Embryonic facial prominence (tissue), 1 donor: ENCODE measurements around the gene MYO15B.
A peak's percentile ranks its signal among the peaks of the same experiment; 100 is the strongest.
"Not testable (repeated sequence)": the region's sequence is repeated elsewhere in the genome, so short reads cannot be mapped to it uniquely, and the experiment has no call there.

Source experiments
- DNase-seq: peaks from one replicate; pipeline ENCODE4 v3.0.0-alpha.2; 2016; ENCODE audit errors: extremely low spot score

Gene MYO15B

GRCh38 chr17:75575728-75576127 is 11.9 kb upstream of the MYO15B start:
- no peak for DNase-seq

DNA sequence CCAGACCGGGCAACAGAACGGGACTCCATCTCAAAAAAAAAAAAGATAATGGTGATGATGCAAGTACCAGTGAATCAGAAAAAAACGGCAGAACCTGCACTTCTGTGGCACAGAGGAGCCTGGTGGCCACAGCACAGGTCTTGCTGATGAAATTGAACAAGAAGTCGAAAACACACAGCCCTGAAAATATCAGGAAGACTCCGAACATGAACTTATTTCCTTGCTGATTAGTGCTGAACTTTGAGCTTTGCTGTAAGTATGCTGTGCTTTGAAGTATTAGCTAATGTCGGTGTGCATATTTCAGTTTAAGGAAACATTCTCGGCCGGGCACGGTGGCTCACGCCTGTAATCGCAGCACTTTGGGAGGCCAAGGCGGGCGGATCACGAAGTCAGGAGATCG is 10.9 kb upstream of the MYO15B start:
- DNase-seq, result no peak

- DNase-seq, result not testable (repeated sequence)
These were observed 6.4 kb upstream of the MYO15B start for GRCh38 chr17:75581121-75581725.

GRCh38 chr17:75583197-75583596 is 4.4 kb upstream of the MYO15B start:
- DNase-seq, result not testable (repeated sequence)

- no peak for DNase-seq
These were observed 2.8 kb upstream of the MYO15B start for GRCh38 chr17:75584849-75585175.

- DNase-seq, result no peak
These were observed 1.0 kb downstream of the MYO15B start for GRCh38 chr17:75588596-75589011.

DNA sequence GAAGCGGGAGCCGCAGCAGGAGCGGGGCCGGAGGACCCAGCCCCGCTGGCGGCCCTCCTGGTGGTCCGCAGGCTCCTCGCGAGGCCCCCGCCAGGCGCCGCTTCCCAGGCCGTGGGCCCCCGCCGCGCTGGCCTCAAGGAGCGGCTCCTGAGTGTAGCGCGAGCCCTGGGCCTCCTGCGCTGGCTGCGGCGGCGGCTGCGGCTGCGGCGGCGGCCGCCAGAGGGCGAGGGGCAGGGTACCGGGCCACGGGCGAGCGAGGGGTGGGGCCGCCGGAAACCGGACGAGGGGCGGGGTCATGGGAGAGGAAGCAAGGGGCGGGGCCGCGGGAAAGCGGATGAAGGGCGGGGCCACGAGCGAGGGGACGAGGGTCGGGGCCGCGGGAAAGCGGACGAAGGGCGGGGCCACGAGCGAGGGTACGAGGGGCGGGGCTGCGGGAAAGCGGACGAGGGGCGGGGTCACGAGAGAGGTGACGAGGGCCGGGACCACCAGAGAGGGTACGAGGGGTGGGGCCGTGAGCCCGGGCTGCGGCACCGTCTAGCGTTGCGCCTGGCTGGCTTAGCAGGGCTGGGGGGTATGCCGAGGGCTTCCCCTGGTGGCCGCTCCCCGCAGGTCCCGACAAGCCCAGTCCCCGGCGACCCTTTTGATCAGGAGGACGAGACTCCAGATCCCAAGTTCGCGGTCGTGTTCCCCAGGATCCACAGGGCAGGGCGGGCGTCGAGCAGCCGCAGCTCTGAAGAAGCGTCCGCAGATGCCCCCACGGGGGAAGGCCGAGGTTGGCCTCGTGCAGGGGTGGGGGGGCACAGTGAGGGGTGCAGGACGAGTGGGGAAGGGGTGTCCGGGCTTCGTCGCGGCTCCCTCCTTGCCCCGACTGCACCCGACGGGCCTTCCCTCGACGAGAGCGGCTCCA is 1.7 kb downstream of the MYO15B start:
- peak; percentile 71 for DNase-seq

DNA sequence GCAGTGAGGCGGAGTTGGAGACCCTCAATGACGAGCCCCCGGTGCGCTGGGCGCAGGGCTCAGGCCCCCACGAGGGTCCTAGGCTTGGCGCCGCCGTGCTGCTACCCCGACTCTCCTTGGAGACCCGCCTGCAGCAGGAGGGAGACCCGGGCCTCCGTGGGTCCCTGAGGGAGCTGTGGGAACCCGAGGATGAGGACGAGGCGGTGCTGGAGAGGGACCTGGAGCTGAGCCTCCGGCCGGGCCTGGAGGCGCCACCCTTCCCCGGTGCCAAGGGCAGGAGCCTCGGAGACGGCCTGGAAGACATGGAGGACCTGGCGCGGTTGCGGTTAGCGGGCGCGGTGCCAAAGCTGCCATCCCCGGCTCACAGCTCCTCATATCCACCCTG is 2.3 kb downstream of the MYO15B start:
- DNase-seq, result no peak

DNA sequence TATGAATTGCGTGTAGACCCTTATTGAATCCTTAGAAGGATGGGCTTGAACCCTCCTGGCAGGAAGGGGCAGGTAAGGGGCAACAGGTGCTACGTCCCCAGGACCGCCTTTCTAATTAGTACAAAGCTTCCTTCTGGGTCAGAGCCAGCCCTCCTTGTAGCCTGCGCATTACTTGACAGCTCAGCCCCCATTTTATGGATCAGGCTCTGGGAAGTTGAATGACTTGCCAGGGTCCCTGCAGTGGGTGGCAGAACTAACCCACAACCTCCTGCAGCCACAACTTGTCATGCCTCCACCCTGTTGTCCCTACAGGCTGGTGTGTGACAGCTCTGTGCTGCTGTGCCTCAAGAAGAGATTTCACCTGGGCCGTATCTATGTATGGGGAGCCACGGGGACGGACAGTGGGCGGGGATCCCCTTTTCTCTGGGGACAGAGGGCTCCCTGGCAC is 2.7 kb downstream of the MYO15B start:
- DNase-seq, result no peak

- no peak for DNase-seq
These were observed 3.5 kb downstream of the MYO15B start for GRCh38 chr17:75590849-75591721.

DNA sequence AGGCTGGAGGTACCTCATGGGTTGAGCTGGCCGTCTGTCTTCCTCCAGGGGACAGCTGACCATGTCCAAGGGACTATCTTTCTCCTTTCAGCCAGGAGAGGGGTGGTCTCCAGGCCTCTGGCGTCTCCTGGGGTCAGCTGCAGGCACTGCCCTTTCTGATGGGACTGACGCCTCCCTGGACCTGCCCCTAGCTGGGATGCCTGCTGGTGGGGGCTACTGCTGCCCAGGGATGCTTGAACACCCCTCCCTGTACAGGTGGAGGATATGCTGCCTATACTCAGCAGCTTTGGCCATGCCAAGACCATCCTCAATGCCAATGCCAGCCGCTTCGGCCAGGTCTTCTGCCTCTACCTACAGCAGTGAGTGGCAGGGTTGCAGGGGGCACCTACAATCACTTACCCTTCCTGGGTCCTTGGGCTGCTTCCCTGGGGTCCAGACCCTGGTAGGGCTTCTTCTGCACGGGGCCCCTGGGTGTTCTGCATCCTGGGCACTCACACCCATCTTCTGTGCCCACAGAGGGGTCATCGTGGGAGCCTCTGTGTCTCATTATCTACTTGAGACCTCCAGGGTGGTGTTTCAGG is 4.2 kb downstream of the MYO15B start:
- no peak for DNase-seq

DNA sequence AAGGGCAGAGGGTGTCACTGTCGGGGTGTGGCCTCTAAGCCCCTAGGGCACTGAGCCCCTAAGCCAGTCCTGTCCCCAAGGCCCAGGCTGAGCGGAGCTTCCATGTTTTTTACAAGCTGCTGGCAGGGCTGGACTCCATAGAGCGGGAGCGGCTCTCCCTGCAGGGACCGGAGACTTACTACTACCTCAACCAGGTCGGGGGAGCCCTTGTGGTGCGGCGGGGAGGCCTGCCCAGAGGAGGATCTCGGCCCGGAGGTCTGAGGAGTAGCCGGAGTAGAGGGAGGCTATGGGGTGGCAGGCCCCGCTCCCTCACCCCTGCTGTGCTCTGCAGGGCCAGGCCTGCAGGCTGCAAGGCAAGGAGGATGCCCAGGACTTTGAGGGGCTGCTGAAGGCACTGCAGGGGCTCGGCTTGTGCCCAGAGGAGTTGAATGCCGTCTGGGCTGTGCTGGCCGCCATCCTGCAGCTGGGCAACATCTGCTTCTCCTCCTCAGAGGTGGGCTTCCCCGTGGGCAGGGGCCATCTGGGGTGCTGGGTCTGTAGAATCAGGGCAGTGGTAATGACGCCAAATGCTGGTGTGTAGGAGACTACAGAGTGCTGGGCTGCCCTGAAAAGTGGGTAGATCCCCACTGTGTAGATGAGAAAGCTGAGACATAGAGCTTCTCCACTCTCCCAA is 4.9 kb downstream of the MYO15B start:
- DNase-seq, result no peak

DNA sequence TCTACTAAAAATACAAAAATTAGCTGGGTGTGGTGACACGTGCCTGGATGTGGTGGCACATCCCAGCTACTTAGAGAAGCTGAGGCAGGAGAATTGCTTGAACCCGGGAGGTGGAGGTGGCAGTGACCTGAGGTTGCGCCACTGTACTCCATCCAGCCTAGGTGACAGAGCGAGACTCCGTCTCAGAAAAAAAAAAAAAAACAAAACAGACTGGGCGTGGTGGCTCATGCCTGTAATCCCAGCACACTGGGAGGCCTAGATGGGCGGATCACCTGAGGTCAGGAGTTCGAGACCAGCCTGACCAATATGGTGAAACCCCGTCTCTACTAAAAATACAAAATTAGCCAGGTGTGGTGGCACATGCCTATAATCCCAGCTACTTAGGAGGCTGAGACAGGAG is 5.8 kb downstream of the MYO15B start:
- not testable (repeated sequence) for DNase-seq

DNA sequence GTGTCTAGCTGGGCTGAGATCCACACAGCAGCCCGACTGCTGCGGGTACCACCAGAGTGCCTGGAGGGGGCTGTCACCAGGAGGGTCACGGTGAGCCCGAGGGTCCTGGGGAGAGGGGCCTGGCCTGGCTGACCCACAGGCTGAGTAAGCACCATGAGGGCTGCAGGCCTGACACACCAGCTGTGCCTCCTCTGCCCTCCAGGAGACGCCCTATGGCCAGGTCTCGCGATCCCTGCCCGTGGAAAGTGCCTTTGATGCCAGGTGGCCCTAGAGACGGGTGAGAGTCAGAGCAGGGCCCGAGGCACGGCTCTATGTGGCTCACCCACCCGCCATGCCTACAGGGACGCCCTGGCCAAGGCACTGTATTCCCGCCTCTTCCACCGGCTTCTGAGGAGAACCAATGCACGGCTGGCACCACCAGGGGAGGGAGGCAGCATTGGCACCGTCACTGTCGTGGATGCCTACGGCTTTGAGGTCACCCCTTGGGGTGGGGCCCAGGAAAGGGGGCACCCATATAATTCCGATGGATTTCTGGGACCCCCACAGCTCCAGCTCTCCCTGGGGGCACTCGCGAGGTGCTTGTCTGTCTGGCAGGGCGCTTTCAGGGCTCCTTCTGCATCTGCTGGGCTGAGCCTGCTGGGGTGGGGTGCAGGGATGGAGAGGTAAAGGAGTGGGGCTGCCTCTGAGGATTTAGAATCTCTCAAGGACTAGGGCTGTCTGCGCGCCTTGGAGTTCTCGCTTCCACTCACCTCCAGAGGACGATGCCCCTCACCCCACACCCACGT is 7.1 kb downstream of the MYO15B start:
- no peak for DNase-seq

- DNase-seq, result no peak
These were observed 7.8 kb downstream of the MYO15B start for GRCh38 chr17:75595284-75595919.

GRCh38 chr17:75595920-75596313 is 8.3 kb downstream of the MYO15B start:
- no peak for DNase-seq

DNA sequence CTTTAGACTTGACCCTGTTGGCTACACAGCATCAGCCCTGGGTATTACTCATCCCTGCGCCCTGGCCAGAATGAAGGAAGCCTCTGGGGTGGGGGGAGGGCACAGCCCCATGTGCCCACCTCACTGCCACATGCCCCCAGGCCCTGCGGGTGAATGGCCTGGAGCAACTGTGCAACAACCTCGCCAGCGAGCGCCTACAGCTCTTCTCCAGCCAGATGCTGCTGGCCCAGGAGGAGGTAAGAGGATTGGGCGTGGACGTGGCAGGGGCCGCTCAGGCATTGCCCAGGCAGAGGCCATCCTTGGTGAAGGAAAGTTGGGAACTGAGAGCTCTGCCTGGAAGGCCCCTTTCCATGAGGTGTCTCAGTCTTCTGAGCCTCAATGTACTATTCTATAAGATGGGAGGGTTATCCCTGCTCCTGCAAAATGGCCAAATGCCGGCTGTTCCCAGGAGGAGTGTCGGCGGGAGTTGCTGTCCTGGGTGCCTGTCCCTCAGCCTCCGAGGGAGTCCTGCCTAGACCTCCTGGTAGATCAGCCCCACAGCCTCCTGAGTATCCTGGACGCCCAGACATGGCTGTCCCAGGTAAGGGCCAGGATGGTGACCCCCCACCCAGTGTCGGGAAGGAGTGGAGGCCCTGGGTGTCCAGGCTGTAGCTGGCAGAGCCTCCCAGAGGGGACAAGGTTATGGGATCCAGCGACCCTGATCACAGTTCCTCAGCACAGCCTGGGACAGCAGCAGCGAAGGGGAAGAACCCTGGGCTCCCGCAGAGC is 8.9 kb downstream of the MYO15B start:
- no peak for DNase-seq

GRCh38 chr17:75601057-75601987 is 13.7 kb downstream of the MYO15B start:
- no peak for DNase-seq
